Stimulated activated CD8-positive, alpha-beta memory T cell treated with anti-CD3 and anti-CD28 coated beads, Interleukin-7, amount 100 ng/mL, for 24 hours (primary cell): ENCODE data around the gene CARD10.
A peak's percentile ranks its signal among the peaks of the same experiment; 100 is the strongest.

Experiments
- DNase-seq: peaks from one replicate; pipeline ENCODE4 v3.0.0-alpha.2; 2020; ENCODE audit warnings: low read depth

Gene CARD10

GRCh38 chr22:37519268-37520195, at the start of gene CARD10:
Gene CARD10 (minus strand): TSS chr22:37519415. CDS start chr22:37519200, 215 bp downstream.
- no peak for DNase-seq

GRCh38 chr22:37568448-37569008, 49.3 kb upstream of the CARD10 start:
- no peak for DNase-seq

- DNase-seq = no peak
Observed at GRCh38 chr22:37568012-37568411, 48.8 kb upstream of the CARD10 start.

- peak; percentile 79 for DNase-seq
Observed at GRCh38 chr22:37566903-37567798, 47.9 kb upstream of the CARD10 start.

- DNase-seq = no peak
Observed at GRCh38 chr22:37566329-37566837, 47.2 kb upstream of the CARD10 start.

- no peak for DNase-seq
Observed at GRCh38 chr22:37565830-37566229, 46.6 kb upstream of the CARD10 start.

GRCh38 chr22:37564111-37564711, 45.0 kb upstream of the CARD10 start:
- DNase-seq = no peak

GRCh38 chr22:37563153-37564081, 44.2 kb upstream of the CARD10 start:
- no peak for DNase-seq

GRCh38 chr22:37562049-37562875, 43.0 kb upstream of the CARD10 start:
- DNase-seq = no peak

GRCh38 chr22:37561212-37562048, 42.2 kb upstream of the CARD10 start:
- DNase-seq = peak; percentile 75

GRCh38 chr22:37560608-37561211, 41.5 kb upstream of the CARD10 start:
- no peak for DNase-seq

GRCh38 chr22:37559901-37560607, 40.8 kb upstream of the CARD10 start, which contains the start of gene CDC42EP1:
Gene CDC42EP1 (plus strand): TSS chr22:37560480. CDS start chr22:37566350, 5,870 bp downstream.
- no peak for DNase-seq

GRCh38 chr22:37559521-37559900, 40.3 kb upstream of the CARD10 start:
- no peak for DNase-seq

GRCh38 chr22:37558815-37559214, 39.6 kb upstream of the CARD10 start:
- DNase-seq = no peak

- DNase-seq = no peak
Observed at GRCh38 chr22:37557321-37558001, 38.2 kb upstream of the CARD10 start.

- DNase-seq = no peak
Observed at GRCh38 chr22:37556710-37557109, 37.5 kb upstream of the CARD10 start.

- DNase-seq = no peak
Observed at GRCh38 chr22:37555029-37555428, 35.8 kb upstream of the CARD10 start.
